Sigmoid colon (tissue), 7 donors: ENCODE data around the gene KAZN. TPM values are rescaled to one million over a fixed set of nuclear protein-coding genes. Genes with fewer than 3 reads are reported as not detected.

Experiments used
- DNase-seq: peaks from one replicate; pipeline ENCODE4 v3.0.0-alpha.2; 2019
- H3K27ac ChIP-seq, 4 donors: fragments of 200-600 bp; sonication (generic); one replicate each; pipeline ENCODE4 v1.5.1; 2016 to 2019; ENCODE audit warnings: mild to moderate bottlenecking in 1 of 4
- H3K27me3 ChIP-seq, 3 donors: fragments of 200-600 bp; sonication (generic); one replicate each; pipeline ENCODE4 v1.5.1; 2019; ENCODE audit warnings: mild to moderate bottlenecking in 1 of 3
- H3K36me3 ChIP-seq, 4 donors: fragments of 200-600 bp; sonication (generic); one replicate each; pipeline ENCODE4 v1.5.1; 2016 to 2019
- H3K4me1 ChIP-seq, 4 donors: fragments of 200-600 bp; sonication (generic); one replicate each; pipeline ENCODE4 v1.5.1; 2017 to 2019
- H3K4me3 ChIP-seq, 4 donors: fragments of 200-600 bp; sonication (generic); one replicate each; pipeline ENCODE4 v1.5.1; 2017 to 2019; ENCODE audit warnings: mild to moderate bottlenecking in 2 of 4, moderate library complexity in 1 of 4
- H3K9me3 ChIP-seq, 4 donors: fragments of 200-600 bp in 3 of 4; sonication (generic) in 3 of 4; one replicate each; pipeline versions ENCODE4 v1.5.1 to v1.6.1; 2013 to 2019
- CTCF ChIP-seq, 4 experiments: fragments of 450-650 bp in 3 of 4; fragments of 200-600 bp in 1 of 4; IDR thresholded peaks; one replicate each; pipeline ENCODE4 v1.5.1; 2016 to 2019; ENCODE audit warnings: antibody characterized with exemption in 4 of 4, mild to moderate bottlenecking in 3 of 4, moderate library complexity in 2 of 4
- EP300 ChIP-seq, 4 donors: sonication (generic); formaldehyde crosslinking; IDR thresholded peaks; one replicate each; pipeline ENCODE4 v1.6.1; 2017; ENCODE audit warnings: antibody characterized with exemption in 4 of 4
- POLR2A ChIP-seq, 2 donors: fragments of 450-650 bp; IDR thresholded peaks; one replicate each; pipeline ENCODE4 v1.6.1; 2016; ENCODE audit warnings: antibody characterized with exemption in 2 of 2, mild to moderate bottlenecking in 2 of 2, moderate library complexity in 2 of 2
- POLR2AphosphoS5 ChIP-seq, 4 donors: sonication (generic); formaldehyde crosslinking; IDR thresholded peaks; one replicate each; pipeline ENCODE4 v1.6.1; 2017; ENCODE audit warnings: antibody characterized with exemption in 4 of 4
- WGBS, 2 donors: extraction: QIAGEN DNeasy Blood & Tissue Kit; methylation state at CpG; one replicate each; pipeline ENCODE4 v1.1.7; 2013; 5-methylcytosine and 5-hydroxymethylcytosine counted together
- intact Hi-C: fragments of 100-400 bp; cut with DNase I; formaldehyde crosslinking; loops from one replicate; pipeline ENCODE4 v1.15.1; 2023
- polyA plus RNA-seq, 3 donors: library from polyadenylated mRNA; stranded (reverse); fragments of 200-250 nt; gene quantifications; one replicate each; pipeline ENCODE4 v1.2.3, GENCODE V29; 2013
- total RNA-seq, 4 donors: library from RNA; depleted of rRNA; stranded (reverse); fragments of >200 nt; gene quantifications; one replicate each; pipeline ENCODE4 v1.1.0, GENCODE V29; 2016
- donor health status: healthy with polysubstance abuse.
- donor health status: Bipolar disorder and iron deficiency.
- donor health status: healthy.

KAZN gene
- total and polyA plus RNA-seq, 7 donors: 2.5 to 11.4 (median 5.6) TPM

- TF ChIP-seq POLR2AphosphoS5 (IDR thresholded peaks at IDR 0.05): no peak
- Histone ChIP-seq H3K36me3 (no peaks in the 10 kb centered on the region), H3K9me3 (peaks cover 0 to 7% (median 2%) of the 10 kb centered on the region in 4 donors), H3K27ac (no peak overlapping the region), H3K4me1 (no peaks in the 10 kb centered on the region), H3K4me3 (no peak overlapping the region), H3K27me3 (no peaks in the 10 kb centered on the region)
- no peak for DNase-seq
- intact Hi-C loops: no loop called here
Observed at GRCh38 chr1:14620941-14621340, 22.5 kb downstream of the KAZN start.

- Histone ChIP-seq H3K4me1 (peaks cover 0 to 7% (median 2%) of the 10 kb centered on the region in 4 donors), H3K9me3 (peaks cover 0 to 5% (median 0%) of the 10 kb centered on the region in 4 donors), H3K27me3 (no peaks in the 10 kb centered on the region), H3K36me3 (no peaks in the 10 kb centered on the region), H3K27ac (no peak overlapping the region), H3K4me3 (no peak overlapping the region)
- intact Hi-C loops: no loop called here
- TF ChIP-seq EP300 (IDR thresholded peaks at IDR 0.05) (no peak), CTCF (IDR thresholded peaks at IDR 0.05) (no peak), POLR2A (IDR thresholded peaks at IDR 0.05) (no peak), POLR2AphosphoS5 (IDR thresholded peaks at IDR 0.05) (no peak)
- WGBS, 2 donors: 94 to 96% methylated on average over 2 of the region's 2 CpGs
- DNase-seq: no peak
Observed at GRCh38 chr1:14623090-14623489, 24.6 kb downstream of the KAZN start.

GRCh38 chr1:14624941-14625340, 26.5 kb downstream of the KAZN start:
- peaks cover 0 to 11% (median 6%) of the 10 kb centered on the region in 4 donors for H3K4me1 ChIP-seq
- intact Hi-C loops: no loop called here
- H3K9me3 ChIP-seq: no peaks in the 10 kb centered on the region
- H3K4me3 ChIP-seq: no peak overlapping the region
- TF ChIP-seq POLR2AphosphoS5 (IDR thresholded peaks at IDR 0.05) (no peak), CTCF (IDR thresholded peaks at IDR 0.05) (no peak), EP300 (IDR thresholded peaks at IDR 0.05) (no peak), POLR2A (IDR thresholded peaks at IDR 0.05) (no peak)
- WGBS, 2 donors: 95% methylated on average over 7 of the region's 7 CpGs
- no peaks in the 10 kb centered on the region for H3K27me3 ChIP-seq
- H3K27ac ChIP-seq: no peak overlapping the region
- DNase-seq: no peak
- H3K36me3 ChIP-seq: no peaks in the 10 kb centered on the region

- no peak overlapping the region for H3K27ac ChIP-seq
- no peak overlapping the region for H3K4me3 ChIP-seq
- WGBS, 2 donors: 88 to 89% methylated on average over 11 of the region's 11 CpGs
- H3K36me3 ChIP-seq: no peaks in the 10 kb centered on the region
- no peaks in the 10 kb centered on the region for H3K9me3 ChIP-seq
- H3K4me1 ChIP-seq: peaks cover 0 to 11% (median 6%) of the 10 kb centered on the region in 4 donors
- intact Hi-C loops: no loop called here
- DNase-seq: no peak
- H3K27me3 ChIP-seq: no peaks in the 10 kb centered on the region
- no peak for TF ChIP-seq CTCF (IDR thresholded peaks at IDR 0.05)
- TF ChIP-seq EP300 (IDR thresholded peaks at IDR 0.05): no peak
- TF ChIP-seq POLR2AphosphoS5 (IDR thresholded peaks at IDR 0.05): no peak
- no peak for TF ChIP-seq POLR2A (IDR thresholded peaks at IDR 0.05)
Observed at GRCh38 chr1:14625572-14625971, 27.1 kb downstream of the KAZN start.

- WGBS, 2 donors: 88 to 89% methylated on average over 5 of the region's 5 CpGs
- intact Hi-C loops: no loop called here
Observed at GRCh38 chr1:14625996-14626395, 27.5 kb downstream of the KAZN start.

More at GRCh38 chr1:14625996-14626395, 27.5 kb downstream of the KAZN start:
- Histone ChIP-seq H3K27me3 (no peaks in the 10 kb centered on the region), H3K36me3 (no peaks in the 10 kb centered on the region), H3K4me3 (no peak overlapping the region), H3K27ac (no peak overlapping the region), H3K4me1 (peaks cover 0 to 11% (median 6%) of the 10 kb centered on the region in 4 donors), H3K9me3 (no peaks in the 10 kb centered on the region)
- TF ChIP-seq EP300 (IDR thresholded peaks at IDR 0.05): no peak
- no peak for TF ChIP-seq CTCF (IDR thresholded peaks at IDR 0.05)
- no peak for TF ChIP-seq POLR2AphosphoS5 (IDR thresholded peaks at IDR 0.05)
- no peak for DNase-seq
